Vagina (tissue), 2 donors: Measurements from ENCODE around the gene NTM. TPM values are rescaled to one million over a fixed set of nuclear protein-coding genes. Genes with fewer than 3 reads are reported as not detected.

ENCODE experiments used
- DNase-seq, 2 donors: peaks; one replicate each; pipeline ENCODE4 v3.0.0-alpha.2; 2017; ENCODE audit errors: extremely low spot score in 2 of 2
- H3K27ac ChIP-seq: fragments of 200-600 bp; sonication (generic); one replicate; pipeline ENCODE4 v1.5.1; 2019
- H3K27me3 ChIP-seq: fragments of 200-600 bp; sonication (generic); one replicate; pipeline ENCODE4 v1.5.1; 2019
- H3K36me3 ChIP-seq, 2 donors: fragments of 200-600 bp; sonication (generic); one replicate each; pipeline ENCODE4 v1.5.1; 2017 to 2019
- H3K4me1 ChIP-seq: fragments of 200-600 bp; sonication (generic); one replicate; pipeline ENCODE4 v1.5.1; 2019
- H3K4me3 ChIP-seq, 2 donors: fragments of 200-600 bp; sonication (generic); 1 replicate in 1 of 2; 2 replicates in 1 of 2; pipeline ENCODE4 v1.5.1; 2016 to 2019
- H3K9me3 ChIP-seq: fragments of 200-600 bp; sonication (generic); one replicate; pipeline ENCODE4 v1.5.1; 2019
- CTCF ChIP-seq, 3 experiments: fragments of 450-650 bp in 2 of 3; fragments of 200-600 bp in 1 of 3; sonication (generic) in 1 of 3; IDR thresholded peaks; one replicate each; pipeline ENCODE4 v1.5.1; 2017 to 2019; ENCODE audit warnings: antibody characterized with exemption in 3 of 3, mild to moderate bottlenecking in 2 of 3, moderate library complexity in 2 of 3
- POLR2A ChIP-seq, 2 donors: fragments of 450-650 bp; IDR thresholded peaks; one replicate each; pipeline ENCODE4 v1.6.1; 2017; ENCODE audit warnings: antibody characterized with exemption in 2 of 2, mild to moderate bottlenecking in 2 of 2, moderate library complexity in 2 of 2
- POLR2AphosphoS5 ChIP-seq, 2 donors: sonication (generic); formaldehyde crosslinking; IDR thresholded peaks; one replicate each; pipeline ENCODE4 v1.9.0; 2017; ENCODE audit warnings: antibody characterized with exemption in 2 of 2, mild to moderate bottlenecking in 2 of 2, low read depth in 1 of 2; ENCODE audit not compliant: insufficient read depth in 1 of 2
- intact Hi-C: fragments of 100-400 bp; cut with DNase I; formaldehyde crosslinking; loops from one replicate; pipeline ENCODE4 v1.15.1; 2023
- total RNA-seq: library from RNA; depleted of rRNA; stranded (reverse); fragments of >200 nt; gene quantifications from one replicate; pipeline ENCODE4 v1.2.3, GENCODE V29; 2016

Gene NTM
- total RNA-seq, 1 donor from 2014 or later: 4.2 TPM

- Histone ChIP-seq H3K4me3 (no peak overlapping the region), H3K4me1 (no peaks in the 10 kb centered on the region), H3K36me3 (no peaks in the 10 kb centered on the region), H3K9me3 (no peaks in the 10 kb centered on the region), H3K27ac (no peak overlapping the region), H3K27me3 (no peaks in the 10 kb centered on the region)
- DNase-seq: no peak
- intact Hi-C loops: no loop called here
- TF ChIP-seq POLR2AphosphoS5 (IDR thresholded peaks at IDR 0.05; ENCODE audit: insufficient read depth in 1 of 2, low read depth in 1 of 2) (no peak), CTCF (IDR thresholded peaks at IDR 0.05) (no peak), POLR2A (IDR thresholded peaks at IDR 0.05) (no peak)
Observed at GRCh38 chr11:132245403-132246385, 875.3 kb downstream of the NTM start.

GRCh38 chr11:132248580-132248979, 878.2 kb downstream of the NTM start:
- H3K27me3 ChIP-seq: no peaks in the 10 kb centered on the region
- no peaks in the 10 kb centered on the region for H3K36me3 ChIP-seq
- no peak overlapping the region for H3K4me3 ChIP-seq
- no peaks in the 10 kb centered on the region for H3K9me3 ChIP-seq
- intact Hi-C loops: no loop called here
- H3K4me1 ChIP-seq: no peaks in the 10 kb centered on the region
- no peak for DNase-seq
- no peak for TF ChIP-seq POLR2AphosphoS5 (IDR thresholded peaks at IDR 0.05; ENCODE audit: insufficient read depth in 1 of 2, low read depth in 1 of 2)
- no peak for TF ChIP-seq CTCF (IDR thresholded peaks at IDR 0.05)
- no peak for TF ChIP-seq POLR2A (IDR thresholded peaks at IDR 0.05)
- H3K27ac ChIP-seq: no peak overlapping the region

- no peaks in the 10 kb centered on the region for H3K27me3 ChIP-seq
- intact Hi-C loops: no loop called here
- H3K36me3 ChIP-seq: no peaks in the 10 kb centered on the region
- H3K27ac ChIP-seq: no peak overlapping the region
- no peaks in the 10 kb centered on the region for H3K9me3 ChIP-seq
- TF ChIP-seq POLR2AphosphoS5 (IDR thresholded peaks at IDR 0.05; ENCODE audit: insufficient read depth in 1 of 2, low read depth in 1 of 2): no peak
- TF ChIP-seq CTCF (IDR thresholded peaks at IDR 0.05): no peak
- TF ChIP-seq POLR2A (IDR thresholded peaks at IDR 0.05): no peak
- no peaks in the 10 kb centered on the region for H3K4me1 ChIP-seq
- no peak for DNase-seq
- no peak overlapping the region for H3K4me3 ChIP-seq
Observed at GRCh38 chr11:132249256-132249655, 878.8 kb downstream of the NTM start.

GRCh38 chr11:132251061-132251460, 880.6 kb downstream of the NTM start:
- Histone ChIP-seq H3K9me3 (no peaks in the 10 kb centered on the region), H3K27ac (no peak overlapping the region), H3K4me3 (no peak overlapping the region), H3K27me3 (no peaks in the 10 kb centered on the region), H3K36me3 (no peaks in the 10 kb centered on the region), H3K4me1 (no peaks in the 10 kb centered on the region)
- no peak for DNase-seq
- intact Hi-C loops: no loop called here
- TF ChIP-seq CTCF (IDR thresholded peaks at IDR 0.05): no peak
- TF ChIP-seq POLR2A (IDR thresholded peaks at IDR 0.05): no peak
- TF ChIP-seq POLR2AphosphoS5 (IDR thresholded peaks at IDR 0.05; ENCODE audit: insufficient read depth in 1 of 2, low read depth in 1 of 2): no peak
